ENCODE data around the gene LCN15. TPM values are rescaled to one million over a fixed set of nuclear protein-coding genes. Genes with fewer than 3 reads are reported as not detected.
"Not testable (repeated sequence)": the region's sequence is repeated elsewhere in the genome, so short reads cannot be mapped to it uniquely, and the experiment has no call there.

The LCN15 gene
- total and polyA plus RNA-seq, 11 donors = 0.64 to 2.8 (median 1.2) TPM; not detected in 4

- intact Hi-C loops (cut with DNase I) = loop anchor here in 7 of 10 donors (1.0 to 10.0 kb wide), 8 partner anchors 53 to 309 kb away; partner anchors contain the start of genes PHPT1 (in 6 of the 7), FBXW5 (in 5 of the 7), AJM1 (in 2 of the 7) and C8G (in 2 of the 7)
- DNase-seq (peak; percentile 54 to 82 (median 54)), ATAC-seq (peak in 3 of 4 donors; percentile 0)
- 1 to 5% (median 4%) methylated on average over 21 to 29 of the region's 29 CpGs for WGBS, 4 donors
- Histone ChIP-seq H3K4me3 (peak overlapping the region; percentile 68 to 94 (median 82)), H3K4me1 (peaks cover 9 to 64% (median 32%) of the 10 kb centered on the region in 12 donors), H3K27ac (peak overlapping the region; percentile 92 to 99 (median 96)), H3K9me3 (no peaks in the 10 kb centered on the region), H3K36me3 (peaks cover 0 to 14% (median 0%) of the 10 kb centered on the region in 9 donors), H3K27me3 (peaks cover 0 to 3% (median 0%) of the 10 kb centered on the region in 9 donors)
- TF ChIP-seq POLR2A (IDR thresholded peaks at IDR 0.05) (no peak), CTCF (IDR thresholded peaks at IDR 0.05) (peak; percentile 77 to 92 (median 88))
Measured at GRCh38 chr9:136791516-136792276, 27.4 kb upstream of the LCN15 start.

GRCh38 chr9:136790640-136791515 is 26.6 kb upstream of the LCN15 start, which contains the start of gene TMEM141:
TMEM141 (plus strand) TSS chr9:136791344; CDS start chr9:136791371, 27 bp downstream.
- peak within 1 kb of the TSS; percentile 92 to 99 (median 96) for H3K27ac ChIP-seq
- TF ChIP-seq CTCF (IDR thresholded peaks at IDR 0.05) = no peak
- TF ChIP-seq POLR2A (IDR thresholded peaks at IDR 0.05) = peak in 1 of 2 donors; percentile 82
- ATAC-seq (peak; percentile 95 to 96 (median 96)), DNase-seq (peak; percentile 100)
- peaks cover 6 to 56% (median 27%) of the 10 kb centered on the region in 12 donors for H3K4me1 ChIP-seq
- H3K4me3 ChIP-seq = peak within 1 kb of the TSS; percentile 68 to 94 (median 82)
- H3K9me3 ChIP-seq = no peaks in the 10 kb centered on the region
- WGBS, 4 donors = 0 to 1% (median 1%) methylated on average over 11 to 70 of the region's 70 CpGs
- peaks cover 0 to 14% (median 0%) of the 10 kb centered on the region in 9 donors for H3K36me3 ChIP-seq
- H3K27me3 ChIP-seq = no peaks in the 10 kb centered on the region
- intact Hi-C loops (cut with DNase I) = loop anchor here in 7 of 10 donors (1.0 to 10.0 kb wide), 8 partner anchors 54 to 308 kb away; partner anchors contain the start of genes PHPT1 (in 6 of the 7), FBXW5 (in 5 of the 7), AJM1 (in 2 of the 7) and C8G (in 2 of the 7)

GRCh38 chr9:136789523-136789937 is 25.2 kb upstream of the LCN15 start:
- DNase-seq (no peak), ATAC-seq (no peak)
- H3K4me1 ChIP-seq = peaks cover 6 to 44% (median 24%) of the 10 kb centered on the region in 12 donors
- peak overlapping the region in 3 of 12 donors; percentile 58 to 99 (median 98) for H3K27ac ChIP-seq
- H3K27me3 ChIP-seq = no peaks in the 10 kb centered on the region
- intact Hi-C loops (cut with DNase I) = loop anchor here in 4 of 10 donors (2.0 to 10.0 kb wide), 6 partner anchors 245 to 445 kb away; partner anchors contain the start of genes CYSRT1 (in 2 of the 4), RNF224 (in 2 of the 4), RNF208 (in 1 of the 4) and SLC34A3 (in 1 of the 4)
- H3K4me3 ChIP-seq = no peak overlapping the region
- no peaks in the 10 kb centered on the region for H3K9me3 ChIP-seq
- 78 to 86% (median 82%) methylated on average over 3 of the region's 3 CpGs for WGBS, 4 donors
- TF ChIP-seq CTCF (IDR thresholded peaks at IDR 0.05) = no peak
- no peak for TF ChIP-seq POLR2A (IDR thresholded peaks at IDR 0.05)
- H3K36me3 ChIP-seq = peaks cover 0 to 14% (median 0%) of the 10 kb centered on the region in 9 donors

GRCh38 chr9:136788644-136789522 is 24.6 kb upstream of the LCN15 start:
- WGBS, 4 donors = 66 to 70% (median 68%) methylated on average over 27 of the region's 27 CpGs
- not testable (repeated sequence) for DNase-seq, ATAC-seq, H3K9me3 ChIP-seq, H3K27me3 ChIP-seq
- intact Hi-C loops (cut with DNase I) = loop anchor here in 5 of 10 donors (1.0 to 10.0 kb wide), 7 partner anchors 246 to 446 kb away; partner anchors contain the start of genes CYSRT1 (in 2 of the 5), RNF224 (in 2 of the 5), RNF208 (in 1 of the 5) and SLC34A3 (in 1 of the 5)
- H3K4me1 ChIP-seq = peaks cover 6 to 43% (median 24%) of the 10 kb centered on the region in 12 donors
- H3K27ac ChIP-seq = peak overlapping the region in 3 of 12 donors; percentile 38 to 99 (median 39)
- H3K4me3 ChIP-seq = peak overlapping the region in 1 of 12 donors; percentile 2
- peaks cover 0 to 12% (median 0%) of the 10 kb centered on the region in 9 donors for H3K36me3 ChIP-seq

All from heart left ventricle (tissue), 16 donors.